Stimulated activated CD4-positive, alpha-beta T cell treated with anti-CD3 and anti-CD28 coated beads, TNF-alpha, amount 100 ng/mL, for 1 hour (primary cell): Measurements from ENCODE around the gene TAP1.

ENCODE experiments used
- DNase-seq, 3 donors: peaks; one replicate each; pipeline ENCODE4 v3.0.0-alpha.2; 2020; ENCODE audit warnings: low read depth in 3 of 3, low spot score in 1 of 3

Gene TAP1

GRCh38 chr6:32865724-32866443, 12.4 kb upstream of the TAP1 start:
- DNase-seq: no peak

GRCh38 chr6:32862725-32863124, 9.2 kb upstream of the TAP1 start:
- DNase-seq: no peak

- no peak for DNase-seq
Measured at GRCh38 chr6:32860674-32861073, 7.2 kb upstream of the TAP1 start.

- DNase-seq: no peak
Measured at GRCh38 chr6:32858194-32858593, 4.7 kb upstream of the TAP1 start.

- no peak for DNase-seq
Measured at GRCh38 chr6:32857156-32857891, 3.8 kb upstream of the TAP1 start.

- DNase-seq: no peak
Measured at GRCh38 chr6:32855467-32856174, 2.1 kb upstream of the TAP1 start.

- peak in 2 of 3 donors; percentile 31 to 35 for DNase-seq
Measured at GRCh38 chr6:32854376-32855178, 1.1 kb upstream of the TAP1 start.

GRCh38 chr6:32852844-32853540, 512 bp downstream of the TAP1 start:
- DNase-seq: peak in 2 of 3 donors; percentile 23 to 41

- DNase-seq: no peak
Measured at GRCh38 chr6:32852018-32852843, 1.3 kb downstream of the TAP1 start.

GRCh38 chr6:32851025-32851424, 2.5 kb downstream of the TAP1 start:
- no peak for DNase-seq

- DNase-seq: no peak
Measured at GRCh38 chr6:32849126-32849525, 4.4 kb downstream of the TAP1 start.

- no peak for DNase-seq
Measured at GRCh38 chr6:32847795-32848194, 5.7 kb downstream of the TAP1 start.

GRCh38 chr6:32847004-32847403, 6.5 kb downstream of the TAP1 start:
- no peak for DNase-seq

GRCh38 chr6:32845384-32845884, 8.1 kb downstream of the TAP1 start:
- DNase-seq: peak in 1 of 3 donors; percentile 13

GRCh38 chr6:32844839-32845383, 8.6 kb downstream of the TAP1 start:
- no peak for DNase-seq

- DNase-seq: peak; percentile 94 to 95 (median 94)
Measured at GRCh38 chr6:32843979-32844838, 9.3 kb downstream of the TAP1 start, which contains the start of gene PSMB8. TSS of gene PSMB8 (minus strand) at chr6:32844047. CDS start at chr6:32843996, 51 bp downstream.

GRCh38 chr6:32843331-32843978, 10.0 kb downstream of the TAP1 start:
- no peak for DNase-seq

GRCh38 chr6:32842690-32843089, 10.8 kb downstream of the TAP1 start:
- no peak for DNase-seq
